HPDE6-E6E7 (cell line): ENCODE data around the gene HDX.
"Not testable (repeated sequence)": the region's sequence is repeated elsewhere in the genome, so short reads cannot be mapped to it uniquely, and the experiment has no call there.

Source experiments
- DNase-seq: peaks from one replicate; pipeline ENCODE4 v3.0.0; 2011; ENCODE audit warnings: missing footprints; ENCODE audit errors: extremely low spot score

The HDX gene

DNA sequence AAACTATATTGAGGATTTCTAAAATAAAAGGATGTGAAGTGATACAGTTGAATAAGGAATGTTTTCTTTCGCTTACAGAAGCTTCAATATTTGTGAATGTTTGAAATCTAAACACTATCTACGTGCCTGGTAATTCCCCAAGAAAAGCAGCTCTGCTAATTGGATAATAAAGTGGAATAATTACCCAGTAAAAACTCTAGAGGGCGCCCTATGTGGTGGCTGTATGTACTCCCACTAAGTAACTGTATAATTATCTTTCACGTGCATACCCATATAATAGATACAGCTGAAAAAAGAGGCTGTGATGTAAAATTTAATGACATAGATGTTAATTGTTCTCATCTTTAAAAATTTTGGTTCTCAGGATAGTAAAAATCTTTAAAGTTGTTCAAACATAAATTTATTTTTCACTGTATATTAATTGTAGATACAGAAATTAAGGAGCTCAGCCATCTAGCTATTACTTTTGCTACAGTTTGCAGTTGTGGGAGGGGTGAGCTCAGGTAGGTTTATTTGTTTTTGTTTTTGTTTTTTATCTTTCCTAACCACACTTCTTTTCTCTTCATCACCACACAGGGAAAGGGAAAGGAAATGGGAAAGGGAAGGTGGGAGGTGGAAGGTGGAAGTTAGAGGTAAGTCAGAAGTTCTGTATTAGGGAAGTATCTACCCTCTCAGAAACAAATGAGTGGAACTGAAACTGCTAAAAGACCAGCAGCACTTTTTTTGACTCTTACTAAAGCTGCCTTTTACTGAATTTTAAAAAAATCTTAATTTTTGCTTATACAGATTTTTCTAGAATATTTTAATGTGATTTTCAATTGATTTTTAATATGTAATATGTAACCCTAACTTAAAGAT, 162.5 kb downstream of the HDX start:
- DNase-seq, result no peak

GRCh38 chrX:84336646-84337045, 165.6 kb downstream of the HDX start:
- no peak for DNase-seq

DNA sequence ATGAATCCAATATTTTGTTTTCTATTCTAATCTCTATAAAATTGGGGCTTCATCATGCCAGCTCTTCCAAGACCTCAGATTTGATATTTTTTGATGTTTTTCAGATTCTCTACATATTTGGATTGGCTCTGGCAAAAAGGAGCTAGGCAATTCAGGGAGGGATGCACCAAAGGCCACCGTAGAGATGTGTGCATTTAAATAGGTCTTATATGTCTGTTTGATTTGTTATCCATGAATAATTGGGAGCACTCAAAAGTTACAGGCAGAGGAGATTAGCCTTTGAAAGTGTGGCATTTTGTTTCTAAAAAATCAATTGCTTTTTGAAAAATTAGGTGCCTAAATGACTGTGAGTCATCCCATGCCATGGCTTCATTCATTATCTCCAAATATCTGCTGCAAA, 167.1 kb downstream of the HDX start:
- DNase-seq, result no peak

GRCh38 chrX:84322083-84322827, 180.0 kb downstream of the HDX start:
- no peak for DNase-seq

DNA sequence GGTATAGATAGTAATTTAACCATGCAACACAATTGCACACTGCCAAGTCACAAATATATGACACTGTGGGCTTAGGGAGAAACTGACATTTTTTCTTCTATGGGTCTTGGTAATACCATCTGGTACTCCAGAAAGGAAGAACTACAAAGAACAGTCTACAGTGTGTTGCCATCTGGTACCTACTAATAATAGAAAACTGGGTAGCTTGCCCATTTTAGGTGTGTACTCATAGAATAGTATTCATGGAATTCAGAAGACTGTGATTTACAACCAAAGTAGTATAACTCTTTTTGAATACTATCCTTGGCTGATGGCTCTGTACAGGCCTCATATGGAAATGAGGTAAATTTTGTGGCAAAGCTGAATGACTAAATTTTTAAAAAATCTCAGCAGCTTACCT, 181.6 kb downstream of the HDX start:
- DNase-seq, result no peak

DNA sequence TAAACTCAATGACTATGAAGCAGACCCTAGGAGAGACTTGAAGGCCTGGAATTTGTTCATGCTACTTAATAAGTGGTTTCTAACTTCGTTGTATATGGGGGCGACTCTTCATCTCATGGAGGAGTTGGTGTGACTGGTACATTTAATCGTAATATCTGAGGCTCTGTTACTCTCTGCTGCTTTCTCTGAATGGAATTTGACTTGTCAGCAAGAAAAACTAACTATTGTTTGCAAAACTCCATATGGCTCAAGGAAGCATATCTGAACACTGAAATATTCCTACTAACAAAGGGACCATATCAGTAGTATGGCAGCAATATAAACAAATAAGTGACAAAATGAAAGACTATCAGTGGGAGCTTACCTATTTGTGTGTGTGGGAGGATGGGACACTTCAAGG, 182.2 kb downstream of the HDX start:
- no peak for DNase-seq

- no peak for DNase-seq
Observed at GRCh38 chrX:84318661-84319060, 183.6 kb downstream of the HDX start.

GRCh38 chrX:84315946-84316345, 186.3 kb downstream of the HDX start:
- not testable (repeated sequence) for DNase-seq
